HG03025 (cell line): ENCODE measurements around the gene KIFAP3.
"Not testable (repeated sequence)": the region's sequence is repeated elsewhere in the genome, so short reads cannot be mapped to it uniquely, and the experiment has no call there.

Experiments used
- ATAC-seq: cut with Tn5 transposase; IDR thresholded peaks from one replicate; pipeline ENCODE4 v1.9.1; 2021; ENCODE audit warnings: mild to moderate bottlenecking, moderate library complexity; ENCODE audit not compliant: unreplicated experiment, low FRiP score

The KIFAP3 gene

GRCh38 chr1:169892927-169893644, 181.4 kb downstream of the KIFAP3 start:
- ATAC-seq = peak; percentile 19

GRCh38 chr1:169892176-169892926, 182.1 kb downstream of the KIFAP3 start:
- no peak for ATAC-seq

- ATAC-seq = no peak
Observed at GRCh38 chr1:169891539-169891885, 183.0 kb downstream of the KIFAP3 start.

GRCh38 chr1:169890761-169891538, 183.5 kb downstream of the KIFAP3 start:
- ATAC-seq = no peak

- no peak for ATAC-seq
Observed at GRCh38 chr1:169889871-169890270, 184.6 kb downstream of the KIFAP3 start.

- no peak for ATAC-seq
Observed at GRCh38 chr1:169886931-169887330, 187.6 kb downstream of the KIFAP3 start.

- ATAC-seq = no peak
Observed at GRCh38 chr1:169886422-169886821, 188.1 kb downstream of the KIFAP3 start.

- no peak for ATAC-seq
Observed at GRCh38 chr1:169885207-169885606, 189.3 kb downstream of the KIFAP3 start.

- ATAC-seq = no peak
Observed at GRCh38 chr1:169884634-169885033, 189.9 kb downstream of the KIFAP3 start.

- ATAC-seq = no peak
Observed at GRCh38 chr1:169882039-169882511, 192.4 kb downstream of the KIFAP3 start.

- ATAC-seq = no peak
Observed at GRCh38 chr1:169879034-169879840, 195.3 kb downstream of the KIFAP3 start.

GRCh38 chr1:169878498-169878897, 196.0 kb downstream of the KIFAP3 start:
- no peak for ATAC-seq

- ATAC-seq = no peak
Observed at GRCh38 chr1:169877800-169878491, 196.5 kb downstream of the KIFAP3 start.

GRCh38 chr1:169874229-169874628, 200.3 kb downstream of the KIFAP3 start:
- no peak for ATAC-seq

- no peak for ATAC-seq
Observed at GRCh38 chr1:169873582-169874199, 200.8 kb downstream of the KIFAP3 start.

GRCh38 chr1:169872906-169873305, 201.6 kb downstream of the KIFAP3 start:
- ATAC-seq = no peak

GRCh38 chr1:169871988-169872387, 202.5 kb downstream of the KIFAP3 start:
- not testable (repeated sequence) for ATAC-seq
